Stimulated activated CD4-positive, alpha-beta T cell treated with anti-CD3 and anti-CD28 coated beads, Interleukin-12 subunit alpha, Interleukin-12 subunit beta, amount 100 ng/mL, for 4 hours (primary cell): ENCODE measurements around the gene NRG2.

Experiments used
- DNase-seq: peaks from one replicate; pipeline ENCODE4 v3.0.0-alpha.2; 2020

Gene NRG2

GRCh38 chr5:140005145-140005591 lies 37.9 kb downstream of the NRG2 start:
- no peak for DNase-seq

GRCh38 chr5:140004174-140004573 lies 38.9 kb downstream of the NRG2 start:
- no peak for DNase-seq

- no peak for DNase-seq
Observed at GRCh38 chr5:140003519-140003918, 39.6 kb downstream of the NRG2 start.

- no peak for DNase-seq
Observed at GRCh38 chr5:140000332-140000731, 42.8 kb downstream of the NRG2 start.

- DNase-seq, result no peak
Observed at GRCh38 chr5:139998837-139999236, 44.3 kb downstream of the NRG2 start.

- no peak for DNase-seq
Observed at GRCh38 chr5:139997276-139997675, 45.8 kb downstream of the NRG2 start.

GRCh38 chr5:139995929-139996328 lies 47.2 kb downstream of the NRG2 start:
- no peak for DNase-seq

GRCh38 chr5:139994234-139994633 lies 48.9 kb downstream of the NRG2 start:
- no peak for DNase-seq

GRCh38 chr5:139985733-139986132 lies 57.4 kb downstream of the NRG2 start:
- no peak for DNase-seq

GRCh38 chr5:139985290-139985689 lies 57.8 kb downstream of the NRG2 start:
- no peak for DNase-seq

GRCh38 chr5:139984816-139985215 lies 58.3 kb downstream of the NRG2 start:
- DNase-seq, result no peak

GRCh38 chr5:139982975-139983240 lies 60.2 kb downstream of the NRG2 start:
- no peak for DNase-seq

- DNase-seq, result no peak
Observed at GRCh38 chr5:139982157-139982974, 60.7 kb downstream of the NRG2 start.

- DNase-seq, result no peak
Observed at GRCh38 chr5:139980765-139981164, 62.3 kb downstream of the NRG2 start.

GRCh38 chr5:139979943-139980342 lies 63.2 kb downstream of the NRG2 start:
- DNase-seq, result no peak

- DNase-seq, result no peak
Observed at GRCh38 chr5:139979518-139979917, 63.6 kb downstream of the NRG2 start.

- DNase-seq, result no peak
Observed at GRCh38 chr5:139976703-139977102, 66.4 kb downstream of the NRG2 start.

- DNase-seq, result no peak
Observed at GRCh38 chr5:139975942-139976341, 67.2 kb downstream of the NRG2 start.

- DNase-seq, result no peak
Observed at GRCh38 chr5:139975306-139975705, 67.8 kb downstream of the NRG2 start.

- DNase-seq, result no peak
Observed at GRCh38 chr5:139974661-139975060, 68.4 kb downstream of the NRG2 start.

- no peak for DNase-seq
Observed at GRCh38 chr5:139971202-139971725, 71.8 kb downstream of the NRG2 start.

GRCh38 chr5:139969318-139969717 lies 73.8 kb downstream of the NRG2 start:
- DNase-seq, result no peak

GRCh38 chr5:139968547-139969261 lies 74.4 kb downstream of the NRG2 start:
- DNase-seq, result peak; percentile 89

GRCh38 chr5:139967353-139967752 lies 75.7 kb downstream of the NRG2 start:
- no peak for DNase-seq
